Measurements from ENCODE around the gene KISS1. TPM values are rescaled to one million over a fixed set of nuclear protein-coding genes. Genes with fewer than 3 reads are reported as not detected.

The KISS1 gene
- total RNA-seq, 2 donors from 2014 or later: not detected

DNA sequence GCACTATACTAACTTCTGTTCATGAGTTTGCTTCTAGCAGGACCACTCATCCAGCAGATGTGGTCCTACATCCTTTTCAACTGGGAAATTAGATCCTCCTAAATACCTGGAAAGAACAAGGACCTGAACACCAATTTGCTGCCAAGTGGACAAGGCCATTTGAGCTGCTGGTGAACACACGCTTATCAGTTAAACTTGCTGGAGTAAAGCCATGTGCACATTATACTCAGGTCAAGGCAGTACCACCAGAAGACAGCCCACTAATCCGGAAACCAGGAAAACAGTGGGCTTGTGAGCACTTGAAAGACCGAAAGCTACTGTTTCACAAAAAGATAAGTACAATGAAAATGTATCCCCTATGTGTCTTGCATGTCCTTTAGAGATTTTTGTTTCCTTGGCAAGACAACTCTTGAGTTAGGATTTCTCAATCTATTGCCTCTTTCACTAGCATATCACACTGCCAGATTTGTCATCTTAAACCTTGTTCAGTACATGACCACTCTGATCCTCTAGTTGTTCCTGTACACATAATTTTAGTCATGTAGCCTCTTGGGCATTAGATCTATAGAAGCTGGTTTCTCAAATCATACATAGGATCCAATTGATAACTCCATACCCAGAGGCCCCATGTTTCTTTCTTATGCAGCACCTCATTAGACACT, 25.7 kb downstream of the KISS1 start:
- Histone ChIP-seq H3K4me1 (no peaks in the 10 kb centered on the region), H3K9me3 (peaks cover 9 to 27% of the 10 kb centered on the region in 2 donors), H3K4me3 (no peak overlapping the region), H3K27ac (no peak overlapping the region), H3K27me3 (no peaks in the 10 kb centered on the region), H3K36me3 (no peaks in the 10 kb centered on the region)
- DNase-seq (ENCODE audit: low spot score): no peak
- TF ChIP-seq, protein P1, sequence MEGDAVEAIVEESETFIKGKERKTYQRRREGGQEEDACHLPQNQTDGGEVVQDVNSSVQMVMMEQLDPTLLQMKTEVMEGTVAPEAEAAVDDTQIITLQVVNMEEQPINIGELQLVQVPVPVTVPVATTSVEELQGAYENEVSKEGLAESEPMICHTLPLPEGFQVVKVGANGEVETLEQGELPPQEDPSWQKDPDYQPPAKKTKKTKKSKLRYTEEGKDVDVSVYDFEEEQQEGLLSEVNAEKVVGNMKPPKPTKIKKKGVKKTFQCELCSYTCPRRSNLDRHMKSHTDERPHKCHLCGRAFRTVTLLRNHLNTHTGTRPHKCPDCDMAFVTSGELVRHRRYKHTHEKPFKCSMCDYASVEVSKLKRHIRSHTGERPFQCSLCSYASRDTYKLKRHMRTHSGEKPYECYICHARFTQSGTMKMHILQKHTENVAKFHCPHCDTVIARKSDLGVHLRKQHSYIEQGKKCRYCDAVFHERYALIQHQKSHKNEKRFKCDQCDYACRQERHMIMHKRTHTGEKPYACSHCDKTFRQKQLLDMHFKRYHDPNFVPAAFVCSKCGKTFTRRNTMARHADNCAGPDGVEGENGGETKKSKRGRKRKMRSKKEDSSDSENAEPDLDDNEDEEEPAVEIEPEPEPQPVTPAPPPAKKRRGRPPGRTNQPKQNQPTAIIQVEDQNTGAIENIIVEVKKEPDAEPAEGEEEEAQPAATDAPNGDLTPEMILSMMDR (IDR thresholded peaks at IDR 0.05): no peak

DNA sequence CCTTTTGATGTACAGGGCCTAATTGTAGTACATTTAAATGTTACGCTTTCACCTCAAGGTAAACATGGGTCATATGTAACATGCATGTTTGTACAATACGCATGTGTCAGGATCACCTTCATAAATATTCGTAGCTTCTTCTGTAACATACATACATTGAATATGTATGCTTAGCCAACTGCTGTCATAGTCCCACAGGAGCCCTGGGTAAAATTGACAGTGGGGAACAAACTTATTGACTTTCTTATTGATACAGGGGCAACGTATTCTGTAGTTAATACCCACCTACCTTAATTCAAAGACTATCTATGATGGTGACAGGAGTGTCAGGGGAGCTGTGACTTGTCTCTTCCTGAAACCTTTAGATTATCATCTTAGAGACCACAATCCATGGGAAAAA, 26.4 kb downstream of the KISS1 start:
- no peak for DNase-seq (ENCODE audit: low spot score)
- Histone ChIP-seq H3K4me3 (no peak overlapping the region), H3K9me3 (peaks cover 9 to 27% of the 10 kb centered on the region in 2 donors), H3K4me1 (no peaks in the 10 kb centered on the region), H3K27ac (no peak overlapping the region), H3K27me3 (no peaks in the 10 kb centered on the region), H3K36me3 (no peaks in the 10 kb centered on the region)
- TF ChIP-seq, protein P1 (IDR thresholded peaks at IDR 0.05): no peak

DNA sequence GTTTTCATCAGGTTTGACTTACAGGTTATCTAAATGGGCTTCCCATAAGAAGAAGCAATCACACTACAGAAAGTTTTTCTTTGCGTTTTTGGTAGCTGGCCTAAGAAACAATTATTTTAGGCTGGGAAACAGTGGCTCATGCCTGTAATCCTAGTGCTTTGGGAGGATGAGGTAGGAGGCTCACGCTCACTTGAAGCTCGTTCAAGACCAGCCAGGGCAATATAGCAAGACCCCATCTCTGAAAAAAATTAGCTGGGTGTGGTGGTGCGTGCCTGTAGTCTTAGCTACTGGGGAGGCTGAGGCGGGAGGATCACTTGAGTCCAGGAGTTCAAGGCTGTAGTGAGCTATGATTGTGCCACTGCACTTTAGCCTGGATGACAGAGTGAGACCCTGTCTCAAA, 28.6 kb downstream of the KISS1 start:
- no peaks in the 10 kb centered on the region for H3K4me1 ChIP-seq
- no peaks in the 10 kb centered on the region for H3K27me3 ChIP-seq
- H3K4me3 ChIP-seq: no peak overlapping the region
- H3K36me3 ChIP-seq: no peaks in the 10 kb centered on the region
- H3K27ac ChIP-seq: no peak overlapping the region
- TF ChIP-seq, protein P1 (IDR thresholded peaks at IDR 0.05): no peak
- peaks cover 9 to 27% of the 10 kb centered on the region in 2 donors for H3K9me3 ChIP-seq
- no peak for DNase-seq (ENCODE audit: low spot score)

DNA sequence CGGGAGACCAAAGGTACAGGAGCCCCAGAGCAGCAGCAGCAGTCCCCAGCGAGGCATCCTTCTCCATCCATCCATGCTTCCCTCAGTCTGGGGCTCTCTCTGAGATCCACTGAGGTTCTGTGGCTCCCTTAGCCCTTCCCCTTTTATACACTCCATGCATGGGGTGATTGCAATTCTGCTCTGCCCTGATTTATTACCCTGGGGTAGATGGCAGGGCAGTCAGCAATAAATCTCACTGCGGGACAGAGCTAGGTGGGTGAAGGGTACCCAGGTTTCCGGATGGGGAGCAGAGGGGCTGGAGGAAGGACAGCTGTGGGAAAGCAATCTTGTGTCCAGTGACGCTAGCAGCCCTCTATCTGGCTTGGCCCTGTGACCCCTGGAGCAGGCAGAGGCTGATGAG, 30.1 kb downstream of the KISS1 start, which contains the start of gene REN:
Gene REN, minus strand, starts transcription at position 119 of the 400 bp plus-strand sequence. Its CDS starts 44 bp downstream, at position 75.
- Histone ChIP-seq H3K9me3 (peaks cover 9 to 27% of the 10 kb centered on the region in 2 donors), H3K27ac (no peak within 1 kb of the TSS), H3K4me1 (no peaks in the 10 kb centered on the region), H3K27me3 (no peaks in the 10 kb centered on the region), H3K4me3 (no peak within 1 kb of the TSS), H3K36me3 (no peaks in the 10 kb centered on the region)
- DNase-seq (ENCODE audit: low spot score): no peak
- TF ChIP-seq, protein P1 (IDR thresholded peaks at IDR 0.05): no peak

DNA sequence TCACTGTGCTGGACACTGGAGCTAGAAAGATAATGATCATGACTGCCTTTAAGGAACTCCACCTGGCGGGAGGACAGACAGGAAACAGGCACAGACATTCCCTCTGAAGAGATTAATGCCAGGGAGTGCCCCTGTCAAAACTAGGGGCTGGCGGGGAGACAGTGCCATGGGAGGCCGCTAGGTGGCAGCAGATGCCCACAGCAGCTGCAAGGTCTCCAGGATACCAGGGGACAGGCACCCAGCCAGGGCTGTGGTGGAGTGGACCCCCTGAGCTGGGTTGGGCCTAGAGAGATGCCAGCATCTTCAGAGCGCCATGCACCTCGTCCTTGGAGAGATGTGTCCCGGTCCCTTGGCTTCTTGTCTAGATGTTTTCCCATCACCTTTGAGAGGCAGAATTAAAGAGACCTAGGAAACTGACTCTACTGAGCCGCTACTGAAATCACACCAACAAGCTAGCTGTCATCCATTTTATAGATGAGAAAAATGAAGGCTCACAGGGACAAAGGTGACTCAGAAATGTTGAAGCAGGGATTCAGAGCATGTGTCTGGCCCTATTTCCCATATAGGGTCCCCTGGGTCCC, 33.7 kb downstream of the KISS1 start:
- Histone ChIP-seq H3K36me3 (no peaks in the 10 kb centered on the region), H3K4me3 (no peak overlapping the region), H3K9me3 (no peaks in the 10 kb centered on the region), H3K4me1 (no peaks in the 10 kb centered on the region), H3K27me3 (no peaks in the 10 kb centered on the region), H3K27ac (no peak overlapping the region)
- TF ChIP-seq, protein P1 (IDR thresholded peaks at IDR 0.05): peak; percentile 98 to 99
- DNase-seq (ENCODE audit: low spot score): peak; percentile 78
